ENCODE measurements around the gene NRDC.

GRCh38 chr1:51910221-51911000 lies 31.9 kb upstream of the NRDC start:
- TF ChIP-seq ZNF843 (tag by site-specific recombination; IDR thresholded peaks at IDR 0.05) (no peak), CTCF (tag by site-specific recombination; IDR thresholded peaks at IDR 0.05) (no peak), FEZF1 (tag by site-specific recombination; IDR thresholded peaks at IDR 0.05) (no peak)
